Amygdala (tissue), 56 donors: ENCODE measurements around the gene SUMO3.

Experiments
- DNase-seq, 56 donors: peaks; one replicate each; lab custom pipeline; 2025; lab: John Stamatoyannopoulos, UW

SUMO3 gene

DNA sequence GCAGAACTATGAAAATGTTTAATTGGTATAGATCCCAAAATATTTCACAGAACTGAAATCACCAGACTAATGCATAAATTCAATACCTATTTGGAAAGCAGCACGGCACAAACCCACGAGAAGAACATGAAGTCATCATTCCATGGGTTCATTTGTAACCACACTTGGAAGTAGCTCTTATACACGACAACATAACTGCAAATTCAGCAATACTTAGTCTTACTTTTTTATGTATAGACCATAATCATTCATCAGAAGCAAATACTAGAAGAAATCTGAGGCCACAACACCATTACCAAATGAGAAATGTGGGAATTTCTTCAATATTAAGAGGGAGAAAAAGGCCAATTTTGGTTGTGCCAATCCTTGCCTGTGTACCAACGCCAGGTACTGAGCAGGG lies 12.0 kb downstream of the SUMO3 start:
- no peak for DNase-seq

GRCh38 chr21:44805226-44805625 lies 12.6 kb downstream of the SUMO3 start:
- no peak for DNase-seq

- no peak for DNase-seq
Observed at GRCh38 chr21:44804762-44805161, 13.1 kb downstream of the SUMO3 start.

DNA sequence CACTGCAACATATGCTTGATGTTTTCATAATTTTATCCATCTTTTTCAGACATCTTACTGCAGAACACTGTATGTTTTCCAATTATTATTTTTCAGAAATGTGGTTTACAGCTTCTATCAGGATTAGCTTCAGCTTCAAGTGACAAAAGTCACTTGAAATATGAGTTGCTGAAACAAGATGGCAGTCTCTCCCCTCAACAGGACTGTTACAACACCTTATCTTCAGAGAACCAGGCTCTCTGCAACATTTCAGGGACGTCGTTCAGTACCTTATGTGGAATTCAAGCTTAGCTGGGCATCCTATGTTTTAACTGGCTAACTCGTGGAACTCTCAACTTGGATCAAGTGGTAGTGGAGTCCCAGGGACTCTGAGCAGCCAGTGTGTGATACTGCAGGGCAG lies 14.2 kb downstream of the SUMO3 start:
- no peak for DNase-seq

- no peak for DNase-seq
Observed at GRCh38 chr21:44802396-44803153, 15.3 kb downstream of the SUMO3 start.

DNA sequence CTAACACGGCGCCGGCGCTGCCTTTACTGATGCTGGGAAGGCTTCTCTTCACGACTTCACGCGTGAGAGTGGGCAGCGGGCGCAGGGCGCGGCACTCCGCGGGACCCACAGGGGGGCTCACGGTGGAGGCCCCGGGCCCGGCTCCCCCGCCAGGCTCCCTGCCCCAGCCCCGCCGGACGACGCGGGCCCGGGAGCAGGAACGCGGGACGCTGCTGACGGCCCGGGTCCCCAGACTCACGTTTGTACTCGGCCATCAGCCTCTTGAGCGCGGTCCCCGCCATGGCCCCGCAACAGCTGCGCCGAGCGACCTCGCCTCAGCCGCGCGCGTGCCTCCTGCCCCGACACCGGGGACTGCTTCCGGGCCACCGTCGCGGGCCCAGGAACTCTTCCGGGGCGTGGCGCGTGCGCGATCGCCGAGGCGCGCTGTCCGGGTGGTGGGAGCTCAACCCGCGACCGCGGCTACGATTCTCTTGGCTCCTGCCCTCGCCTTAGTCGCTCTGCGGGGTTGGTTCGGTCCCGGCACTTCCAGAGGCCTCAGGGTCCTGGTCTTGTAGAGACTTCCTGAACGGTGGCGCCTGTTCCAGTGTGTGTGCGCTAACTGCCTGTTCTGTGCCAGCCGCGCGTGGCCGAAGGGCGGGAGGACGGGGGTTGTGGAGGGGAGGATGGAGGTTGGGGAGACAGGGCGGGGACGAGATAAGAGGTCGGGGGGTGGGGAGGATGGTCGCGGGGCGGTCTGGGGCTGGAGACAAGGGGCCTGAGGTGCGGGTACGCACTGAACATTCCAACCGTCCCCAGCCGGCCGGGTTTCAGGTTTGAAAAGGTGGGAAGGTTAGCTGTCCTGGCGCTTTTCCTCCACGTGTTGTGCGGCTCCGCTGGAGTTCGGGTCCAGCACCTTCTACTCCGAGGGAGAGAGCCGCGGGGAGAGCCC lies 16.1 kb downstream of the SUMO3 start, which contains the start of gene UBE2G2:
UBE2G2 (minus strand) TSS at position 353 of the 928 bp plus-strand sequence; CDS start at position 281, 72 bp downstream.
- peak in 54 of 56 donors; percentile 12 to 85 (median 68) for DNase-seq

- DNase-seq = no peak
Observed at GRCh38 chr21:44800971-44801467, 16.8 kb downstream of the SUMO3 start.

DNA sequence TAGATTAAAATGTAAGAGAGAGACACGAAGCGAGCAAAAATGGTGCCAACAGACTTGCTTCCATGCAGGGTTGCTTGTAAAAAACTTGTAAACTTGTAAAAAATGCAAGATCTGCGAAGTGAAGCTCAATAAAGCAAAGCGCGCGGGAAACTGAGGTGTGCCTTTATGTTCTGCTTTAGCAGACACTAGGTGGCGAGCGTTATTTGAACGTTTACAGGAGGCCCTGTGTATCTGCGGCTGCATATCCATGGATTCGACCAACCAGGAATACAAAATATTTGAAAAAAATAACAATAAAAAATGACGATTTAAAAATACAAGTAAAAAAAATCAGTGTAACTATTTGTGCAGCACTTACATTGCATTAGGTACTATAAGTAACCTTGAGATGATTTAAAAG lies 17.8 kb downstream of the SUMO3 start:
- DNase-seq = peak in 1 of 56 donors; percentile 24

DNA sequence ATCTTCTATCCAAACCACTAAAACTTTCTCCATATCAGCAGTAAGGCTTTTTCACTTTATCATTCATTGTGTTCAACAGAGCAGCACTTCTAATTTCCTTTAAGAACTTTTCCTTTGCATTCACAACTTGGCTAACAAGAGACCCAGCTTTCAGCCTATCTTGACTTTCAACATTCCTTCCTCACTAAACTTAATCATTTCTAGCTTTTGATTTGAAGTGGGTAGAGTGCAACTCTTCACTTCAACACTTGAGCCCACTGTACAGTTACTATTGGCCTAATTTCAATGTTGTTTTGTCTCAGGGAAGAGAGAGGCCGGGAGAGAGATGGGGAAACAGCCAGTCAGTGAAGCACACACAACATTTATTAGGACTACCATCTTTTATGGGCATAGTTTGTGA lies 18.2 kb downstream of the SUMO3 start:
- DNase-seq = no peak

DNA sequence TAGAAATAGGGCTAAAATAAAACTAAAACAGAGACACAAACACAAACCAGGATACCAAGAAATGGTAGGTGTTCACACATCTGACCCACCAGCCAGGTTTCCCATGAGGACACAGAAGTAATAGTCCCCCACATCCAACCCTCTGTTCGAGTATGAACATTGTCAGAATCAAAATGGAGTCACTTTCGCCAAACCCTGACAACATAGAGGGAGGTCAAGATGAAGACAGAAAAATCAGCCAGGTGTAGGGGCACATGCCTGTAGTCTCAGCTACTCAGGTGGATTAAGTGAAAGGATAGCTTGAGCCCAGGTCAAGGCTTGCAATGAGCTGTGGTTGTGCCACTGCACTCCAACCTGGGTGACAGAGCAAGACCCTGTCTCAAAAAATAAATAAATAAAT lies 20.1 kb downstream of the SUMO3 start:
- no peak for DNase-seq

- no peak for DNase-seq
Observed at GRCh38 chr21:44795342-44795741, 22.5 kb downstream of the SUMO3 start.

- DNase-seq = no peak
Observed at GRCh38 chr21:44793592-44794374, 24.1 kb downstream of the SUMO3 start.

DNA sequence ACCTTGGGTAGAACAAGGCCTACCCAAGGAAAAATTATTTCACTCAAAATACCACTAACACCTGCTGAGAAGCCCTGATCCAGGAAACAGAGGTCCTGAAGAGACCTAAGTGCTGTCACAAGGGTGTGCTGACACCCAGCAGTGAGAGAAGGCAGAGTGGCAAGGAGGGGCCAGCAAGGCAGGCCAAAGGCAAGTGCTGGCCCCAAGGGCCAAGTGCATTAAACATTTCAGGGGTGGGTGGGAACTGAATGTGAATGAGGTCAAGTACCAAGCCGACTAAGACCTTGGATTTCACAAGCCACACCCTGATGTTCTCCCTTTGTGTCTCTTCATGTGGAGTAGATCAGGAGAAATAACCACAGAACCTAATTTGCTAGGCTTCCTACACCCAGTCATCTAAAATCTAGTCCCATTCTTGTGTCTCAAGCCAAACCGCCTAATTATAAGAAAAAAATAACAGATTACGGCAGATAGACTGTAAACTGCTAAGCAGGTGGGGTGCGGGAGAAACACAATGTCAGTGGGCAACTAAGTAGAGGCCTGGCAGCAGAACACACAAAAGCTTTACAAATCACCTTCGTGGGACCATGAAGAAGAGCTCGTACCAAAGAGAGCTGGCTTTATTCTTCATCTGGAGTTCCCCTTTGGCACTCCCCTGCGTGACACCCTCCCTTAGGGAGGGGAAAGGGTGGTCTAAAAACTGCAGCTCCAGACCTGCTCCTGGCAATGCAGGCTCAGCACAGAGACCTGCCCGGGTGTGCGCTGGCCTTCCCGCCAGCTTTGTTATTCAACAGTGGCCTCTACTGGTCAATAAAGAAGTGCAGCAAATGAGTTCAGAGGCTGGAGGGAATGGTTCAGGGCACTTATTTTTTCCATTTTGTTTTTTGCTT lies 24.9 kb downstream of the SUMO3 start:
- DNase-seq = peak in 24 of 56 donors; percentile 4 to 53 (median 16)

DNA sequence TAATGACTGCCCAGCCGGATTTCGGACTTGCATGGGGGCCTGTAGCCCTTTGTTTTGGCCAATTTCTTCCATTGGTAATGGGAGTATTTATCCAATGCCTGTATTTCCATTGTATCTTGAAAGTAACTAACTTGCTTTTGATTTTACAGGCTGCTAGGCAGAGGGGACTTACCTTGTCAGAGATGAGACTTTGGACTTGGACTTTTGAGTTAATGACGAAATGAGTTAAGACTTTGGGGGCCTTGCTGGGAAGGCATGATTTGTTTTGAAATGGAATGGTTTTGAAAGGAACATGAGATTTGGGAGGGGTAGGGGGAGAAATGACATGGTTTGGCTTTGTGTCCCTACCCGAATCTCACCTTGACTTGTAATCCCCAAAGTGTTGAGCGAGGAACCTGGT lies 25.9 kb downstream of the SUMO3 start:
- DNase-seq = no peak

DNA sequence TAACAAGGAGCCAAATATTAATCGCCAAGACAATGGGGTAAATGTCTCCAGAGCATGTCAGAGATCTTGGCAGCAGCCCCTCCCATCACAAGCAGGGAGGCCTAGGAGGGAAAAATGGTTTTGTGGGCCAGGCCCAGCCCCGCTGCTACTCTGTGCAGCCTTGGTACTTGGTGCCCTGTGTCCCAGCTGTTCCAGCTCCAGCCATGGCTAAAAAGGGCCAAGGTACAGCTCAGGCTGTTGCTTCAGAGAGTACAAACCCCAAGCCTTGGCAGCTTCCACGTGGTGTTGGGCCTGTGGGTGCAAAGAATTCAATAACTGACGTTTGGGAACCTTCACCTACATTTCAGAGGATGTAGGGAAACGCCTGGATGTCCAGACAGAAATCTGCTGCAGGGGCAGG lies 26.6 kb downstream of the SUMO3 start:
- no peak for DNase-seq

DNA sequence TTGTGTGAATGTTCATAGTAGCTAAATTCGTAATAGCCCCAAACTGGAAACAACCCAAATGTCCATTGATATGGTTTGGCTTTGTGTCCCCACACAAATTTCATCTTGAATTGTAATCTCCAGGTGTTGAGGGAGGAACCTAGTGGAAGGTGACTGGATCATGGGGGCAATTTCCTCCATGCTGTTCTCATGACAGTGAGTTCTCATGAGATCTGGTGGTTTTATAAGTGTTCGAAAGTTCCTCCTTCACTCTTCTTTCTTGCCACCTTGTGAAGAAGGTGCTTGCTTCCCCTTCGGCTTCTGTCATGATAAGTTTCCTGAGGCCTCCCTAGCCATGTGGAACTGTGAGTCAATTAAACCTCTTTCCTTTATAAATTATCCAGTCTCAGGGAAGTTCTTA lies 27.5 kb downstream of the SUMO3 start:
- DNase-seq = no peak

DNA sequence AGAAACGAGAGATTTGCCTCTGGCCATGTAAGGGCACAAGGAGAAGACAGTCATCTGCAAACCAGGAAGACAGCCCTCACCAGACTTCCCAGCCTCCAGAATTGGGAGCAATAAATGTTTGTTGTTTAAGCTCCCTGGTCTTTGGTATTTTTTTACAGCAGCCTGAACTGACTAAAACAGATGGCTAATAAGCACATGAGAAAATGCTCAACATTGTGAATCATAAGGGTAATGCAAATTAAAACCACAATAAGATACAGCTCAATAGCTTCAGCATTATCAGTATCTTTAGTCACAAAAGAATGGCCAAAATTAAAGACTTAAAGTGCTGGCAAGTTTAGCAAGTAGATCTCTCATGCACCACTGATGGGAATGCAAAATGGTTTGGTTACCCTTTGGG lies 28.0 kb downstream of the SUMO3 start:
- DNase-seq = no peak

GRCh38 chr21:44785620-44786335 lies 32.1 kb downstream of the SUMO3 start:
- no peak for DNase-seq

- no peak for DNase-seq
Observed at GRCh38 chr21:44784810-44785209, 33.1 kb downstream of the SUMO3 start.
